Pancreas (tissue), 10 donors: ENCODE measurements around the gene PDCD7. TPM values are rescaled to one million over a fixed set of nuclear protein-coding genes. Genes with fewer than 3 reads are reported as not detected.

Experiments
- ATAC-seq, 4 donors: fragments of 200-7000 bp; cut with Tn5 transposase; one replicate each; pipeline versions ENCODE4 v1.8.0 to v1.9.1; 2020; ENCODE audit warnings: mild to moderate bottlenecking in 4 of 4, moderate library complexity in 4 of 4
- DNase-seq, 6 donors: peaks; one replicate each; pipeline ENCODE4 v3.0.0-alpha.2; 2020
- FAIRE-seq: peaks from 2 replicates; lab custom pipeline; 2012; peaks lifted over from hg19 to GRCh38; lab: Jason Lieb, UNC
- H3K27ac ChIP-seq, 4 donors: fragments of 200-600 bp; sonication (generic); 1 replicate in 3 of 4; 2 replicates in 1 of 4; pipeline versions ENCODE4 v1.5.0 to v1.8.0; 2020
- H3K27me3 ChIP-seq, 4 donors: fragments of 200-600 bp; one replicate each; pipeline ENCODE4 v1.8.0; 2021
- H3K36me3 ChIP-seq, 3 donors: fragments of 200-600 bp; sonication (generic) in 1 of 3; one replicate each; pipeline versions ENCODE4 v1.5.0 to v1.8.0; 2020 to 2021
- H3K4me1 ChIP-seq, 3 donors: fragments of 200-600 bp; one replicate each; pipeline ENCODE4 v1.8.0; 2021
- H3K4me3 ChIP-seq, 4 donors: fragments of 200-600 bp; sonication (generic) in 2 of 4; one replicate each; pipeline versions ENCODE4 v1.5.0 to v1.8.0; 2020 to 2021
- H3K9me3 ChIP-seq, 4 donors: fragments of 200-600 bp; one replicate each; pipeline ENCODE4 v1.8.0; 2021
- CTCF ChIP-seq, 4 donors: fragments of 200-600 bp; sonication (generic) in 3 of 4; IDR thresholded peaks; one replicate each; pipeline versions ENCODE4 v1.5.0 to v1.8.0; 2021; ENCODE audit warnings: antibody characterized with exemption in 4 of 4
- WGBS, 2 donors: extraction: QIAGEN DNeasy Blood & Tissue Kit; methylation state at CpG; one replicate each; pipeline ENCODE4 v1.1.7; 2013; 5-methylcytosine and 5-hydroxymethylcytosine counted together
- intact Hi-C, 3 donors: fragments of 100-400 bp; cut with DNase I; formaldehyde crosslinking; loops; one replicate each; pipeline versions ENCODE4 v1.11.1 to v1.14.2; 2022
- polyA plus RNA-seq, 2 donors: library from polyadenylated mRNA; stranded (reverse); fragments of 200-250 nt; gene quantifications; one replicate each; pipeline ENCODE4 v1.2.3, GENCODE V29; 2013
- total RNA-seq, 6 donors: library from RNA; stranded (reverse); fragmentation: NEBNext Ultra II Directional in 4 of 6; extraction: Animal tissue kit (Norgen Biotek cat#: 25700) in 4 of 6; gene quantifications; one replicate each; pipeline versions ENCODE4 v1.2.1 to v1.2.4, GENCODE V29; 2021 to 2023
- donor health status: healthy with polysubstance abuse.
- donor health status: DM: no; HTN: no; CAD: no; lungs with moderate emphysema.
- donor health status: DM: no; HTN: no; CAD: no.
- donor health status: control.
- donor health status: control.
- donor health status: Bipolar disorder and iron deficiency.
- donor health status: DM: yes; HTN: yes; CAD: no.
- donor health status: DM: no; HTN: no; CAD: no.
- donor health status: DM: no; HTN: no; CAD: no.
- donor health status: DM: yes; HTN: yes; CAD: no.

The PDCD7 gene
- total and polyA plus RNA-seq, 8 donors = 7.3 to 13.1 (median 9.3) TPM

GRCh38 chr15:65115086-65115485, 18.5 kb downstream of the PDCD7 start, which contains the start of gene UBAP1L:
TSS of gene UBAP1L (minus strand) at chr15:65115200. CDS start at chr15:65106215, 8,985 bp downstream.
- Histone ChIP-seq H3K27me3 (no peaks in the 10 kb centered on the region), H3K36me3 (peaks cover 5 to 38% (median 9%) of the 10 kb centered on the region in 3 donors), H3K27ac (no peak within 1 kb of the TSS), H3K4me1 (no peaks in the 10 kb centered on the region), H3K9me3 (no peaks in the 10 kb centered on the region), H3K4me3 (no peak within 1 kb of the TSS)
- no peak for FAIRE-seq
- DNase-seq = no peak
- TF ChIP-seq CTCF (IDR thresholded peaks at IDR 0.05) = no peak
- no peak for ATAC-seq
- intact Hi-C loops = no loop called here
- 86 to 89% methylated on average over 2 of the region's 2 CpGs for WGBS, 2 donors

- 71 to 81% methylated on average over 3 of the region's 3 CpGs for WGBS, 2 donors
- Histone ChIP-seq H3K4me1 (no peaks in the 10 kb centered on the region), H3K27me3 (no peaks in the 10 kb centered on the region), H3K27ac (no peak overlapping the region), H3K9me3 (no peaks in the 10 kb centered on the region), H3K36me3 (peaks cover 0 to 16% (median 5%) of the 10 kb centered on the region in 3 donors), H3K4me3 (no peak overlapping the region)
- TF ChIP-seq CTCF (IDR thresholded peaks at IDR 0.05) = no peak
- FAIRE-seq (no peak), ATAC-seq (no peak), DNase-seq (no peak)
- intact Hi-C loops = no loop called here
These were observed 22.8 kb downstream of the PDCD7 start for GRCh38 chr15:65110676-65111292.

GRCh38 chr15:65106011-65106590, 27.5 kb downstream of the PDCD7 start:
- WGBS, 2 donors = 81 to 82% methylated on average over 6 of the region's 6 CpGs
- no peak for TF ChIP-seq CTCF (IDR thresholded peaks at IDR 0.05)
- Histone ChIP-seq H3K36me3 (peaks cover 0 to 11% (median 0%) of the 10 kb centered on the region in 3 donors), H3K9me3 (no peaks in the 10 kb centered on the region), H3K4me3 (no peak overlapping the region), H3K4me1 (no peaks in the 10 kb centered on the region), H3K27me3 (no peaks in the 10 kb centered on the region), H3K27ac (no peak overlapping the region)
- FAIRE-seq (no peak), ATAC-seq (no peak), DNase-seq (no peak)
- intact Hi-C loops = no loop called here

- intact Hi-C loops = no loop called here
- ATAC-seq (no peak), DNase-seq (no peak), FAIRE-seq (no peak)
- no peaks in the 10 kb centered on the region for H3K9me3 ChIP-seq
- H3K4me3 ChIP-seq = no peak overlapping the region
- TF ChIP-seq CTCF (IDR thresholded peaks at IDR 0.05) = no peak
- H3K27ac ChIP-seq = no peak overlapping the region
- peaks cover 0 to 11% (median 0%) of the 10 kb centered on the region in 3 donors for H3K36me3 ChIP-seq
- 90 to 92% methylated on average over 5 of the region's 5 CpGs for WGBS, 2 donors
- no peaks in the 10 kb centered on the region for H3K27me3 ChIP-seq
- H3K4me1 ChIP-seq = no peaks in the 10 kb centered on the region
These were observed 28.6 kb downstream of the PDCD7 start for GRCh38 chr15:65105038-65105437.

- FAIRE-seq (no peak), DNase-seq (no peak), ATAC-seq (no peak)
- Histone ChIP-seq H3K36me3 (peaks cover 0 to 22% (median 2%) of the 10 kb centered on the region in 3 donors), H3K27ac (no peak overlapping the region), H3K4me3 (no peak overlapping the region), H3K4me1 (no peaks in the 10 kb centered on the region), H3K9me3 (no peaks in the 10 kb centered on the region), H3K27me3 (no peaks in the 10 kb centered on the region)
- WGBS, 2 donors = 96% methylated on average over 3 of the region's 3 CpGs
- TF ChIP-seq CTCF (IDR thresholded peaks at IDR 0.05) = no peak
- intact Hi-C loops = no loop called here
These were observed 30.7 kb downstream of the PDCD7 start for GRCh38 chr15:65102912-65103311.
